ENCODE measurements around the gene C6orf89.

DNA sequence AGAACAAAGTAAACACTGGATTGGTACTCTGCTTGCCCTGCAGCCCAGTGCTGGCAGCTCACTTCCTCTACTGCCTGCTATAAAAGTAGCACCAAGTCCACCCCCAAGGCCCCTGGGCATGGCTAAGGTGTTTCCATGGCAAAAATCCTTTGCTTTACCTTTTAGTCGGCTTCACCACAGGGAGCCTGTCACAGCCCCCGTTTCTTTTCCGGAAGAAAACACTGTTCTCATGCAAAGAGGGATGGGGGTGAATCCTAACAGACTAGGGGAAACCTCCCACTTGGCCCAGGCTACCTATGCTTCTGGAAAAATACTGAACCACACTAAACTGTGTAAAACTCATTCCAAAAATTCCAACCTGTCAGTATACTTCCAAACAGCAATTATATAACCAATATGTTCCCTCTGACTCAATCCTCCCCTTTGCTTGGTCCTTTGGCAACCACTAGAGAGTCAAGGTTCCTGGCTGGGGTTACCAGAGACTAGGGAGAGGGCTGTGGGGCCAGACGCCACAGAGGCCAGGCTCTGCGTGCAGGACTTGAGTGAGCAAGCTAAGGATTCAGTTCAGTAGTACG, 27.3 kb upstream of the C6orf89 start:
- TF ChIP-seq, protein P1, sequence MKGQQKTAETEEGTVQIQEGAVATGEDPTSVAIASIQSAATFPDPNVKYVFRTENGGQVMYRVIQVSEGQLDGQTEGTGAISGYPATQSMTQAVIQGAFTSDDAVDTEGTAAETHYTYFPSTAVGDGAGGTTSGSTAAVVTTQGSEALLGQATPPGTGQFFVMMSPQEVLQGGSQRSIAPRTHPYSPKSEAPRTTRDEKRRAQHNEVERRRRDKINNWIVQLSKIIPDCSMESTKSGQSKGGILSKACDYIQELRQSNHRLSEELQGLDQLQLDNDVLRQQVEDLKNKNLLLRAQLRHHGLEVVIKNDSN (CRISPR knock-in tag; IDR thresholded peaks at IDR 0.05) = no peak
- TF ChIP-seq, protein P2, sequence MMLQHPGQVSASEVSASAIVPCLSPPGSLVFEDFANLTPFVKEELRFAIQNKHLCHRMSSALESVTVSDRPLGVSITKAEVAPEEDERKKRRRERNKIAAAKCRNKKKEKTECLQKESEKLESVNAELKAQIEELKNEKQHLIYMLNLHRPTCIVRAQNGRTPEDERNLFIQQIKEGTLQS (CRISPR knock-in tag; conservative IDR thresholded peaks at IDR 0.05) = no peak
- TF ChIP-seq, protein P3, sequence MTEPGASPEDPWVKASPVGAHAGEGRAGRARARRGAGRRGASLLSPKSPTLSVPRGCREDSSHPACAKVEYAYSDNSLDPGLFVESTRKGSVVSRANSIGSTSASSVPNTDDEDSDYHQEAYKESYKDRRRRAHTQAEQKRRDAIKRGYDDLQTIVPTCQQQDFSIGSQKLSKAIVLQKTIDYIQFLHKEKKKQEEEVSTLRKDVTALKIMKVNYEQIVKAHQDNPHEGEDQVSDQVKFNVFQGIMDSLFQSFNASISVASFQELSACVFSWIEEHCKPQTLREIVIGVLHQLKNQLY (CRISPR knock-in tag; IDR thresholded peaks at IDR 0.05) = no peak
- TF ChIP-seq TEAD4 (CRISPR knock-in tag; IDR thresholded peaks at IDR 0.05) = no peak
- TF ChIP-seq, protein P4, sequence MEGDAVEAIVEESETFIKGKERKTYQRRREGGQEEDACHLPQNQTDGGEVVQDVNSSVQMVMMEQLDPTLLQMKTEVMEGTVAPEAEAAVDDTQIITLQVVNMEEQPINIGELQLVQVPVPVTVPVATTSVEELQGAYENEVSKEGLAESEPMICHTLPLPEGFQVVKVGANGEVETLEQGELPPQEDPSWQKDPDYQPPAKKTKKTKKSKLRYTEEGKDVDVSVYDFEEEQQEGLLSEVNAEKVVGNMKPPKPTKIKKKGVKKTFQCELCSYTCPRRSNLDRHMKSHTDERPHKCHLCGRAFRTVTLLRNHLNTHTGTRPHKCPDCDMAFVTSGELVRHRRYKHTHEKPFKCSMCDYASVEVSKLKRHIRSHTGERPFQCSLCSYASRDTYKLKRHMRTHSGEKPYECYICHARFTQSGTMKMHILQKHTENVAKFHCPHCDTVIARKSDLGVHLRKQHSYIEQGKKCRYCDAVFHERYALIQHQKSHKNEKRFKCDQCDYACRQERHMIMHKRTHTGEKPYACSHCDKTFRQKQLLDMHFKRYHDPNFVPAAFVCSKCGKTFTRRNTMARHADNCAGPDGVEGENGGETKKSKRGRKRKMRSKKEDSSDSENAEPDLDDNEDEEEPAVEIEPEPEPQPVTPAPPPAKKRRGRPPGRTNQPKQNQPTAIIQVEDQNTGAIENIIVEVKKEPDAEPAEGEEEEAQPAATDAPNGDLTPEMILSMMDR (IDR thresholded peaks at IDR 0.05) = no peak
- TF ChIP-seq ZNF138 (CRISPR knock-in tag; conservative IDR thresholded peaks at IDR 0.05) = no peak
- TF ChIP-seq, protein P5, sequence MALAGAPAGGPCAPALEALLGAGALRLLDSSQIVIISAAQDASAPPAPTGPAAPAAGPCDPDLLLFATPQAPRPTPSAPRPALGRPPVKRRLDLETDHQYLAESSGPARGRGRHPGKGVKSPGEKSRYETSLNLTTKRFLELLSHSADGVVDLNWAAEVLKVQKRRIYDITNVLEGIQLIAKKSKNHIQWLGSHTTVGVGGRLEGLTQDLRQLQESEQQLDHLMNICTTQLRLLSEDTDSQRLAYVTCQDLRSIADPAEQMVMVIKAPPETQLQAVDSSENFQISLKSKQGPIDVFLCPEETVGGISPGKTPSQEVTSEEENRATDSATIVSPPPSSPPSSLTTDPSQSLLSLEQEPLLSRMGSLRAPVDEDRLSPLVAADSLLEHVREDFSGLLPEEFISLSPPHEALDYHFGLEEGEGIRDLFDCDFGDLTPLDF (CRISPR knock-in tag; IDR thresholded peaks at IDR 0.05) = no peak
- TF ChIP-seq, protein P6, sequence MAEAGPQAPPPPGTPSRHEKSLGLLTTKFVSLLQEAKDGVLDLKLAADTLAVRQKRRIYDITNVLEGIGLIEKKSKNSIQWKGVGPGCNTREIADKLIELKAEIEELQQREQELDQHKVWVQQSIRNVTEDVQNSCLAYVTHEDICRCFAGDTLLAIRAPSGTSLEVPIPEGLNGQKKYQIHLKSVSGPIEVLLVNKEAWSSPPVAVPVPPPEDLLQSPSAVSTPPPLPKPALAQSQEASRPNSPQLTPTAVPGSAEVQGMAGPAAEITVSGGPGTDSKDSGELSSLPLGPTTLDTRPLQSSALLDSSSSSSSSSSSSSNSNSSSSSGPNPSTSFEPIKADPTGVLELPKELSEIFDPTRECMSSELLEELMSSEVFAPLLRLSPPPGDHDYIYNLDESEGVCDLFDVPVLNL (CRISPR knock-in tag; IDR thresholded peaks at IDR 0.05; ENCODE audit: borderline replicate concordance, low read depth) = no peak

Measured in WTC11 (cell line).